Astrocyte (in vitro differentiated cells and primary cell): ENCODE measurements around the gene CDH13.

Source experiments
- EZH2 ChIP-seq: IDR thresholded peaks from 2 replicates; pipeline ENCODE4 v1.6.1; 2012; ENCODE audit warnings: mild to moderate bottlenecking, low read length, inconsistent platforms; ENCODE audit not compliant: insufficient read depth
- TF ChIP-seq, protein P1 (sequence below): IDR thresholded peaks from 2 replicates; pipeline ENCODE4 v1.5.1; 2011; ENCODE audit warnings: low read depth, mild to moderate bottlenecking, inconsistent platforms, low read length, moderate library complexity; ENCODE audit not compliant: insufficient read depth

- TF ChIP-seq, protein P1, sequence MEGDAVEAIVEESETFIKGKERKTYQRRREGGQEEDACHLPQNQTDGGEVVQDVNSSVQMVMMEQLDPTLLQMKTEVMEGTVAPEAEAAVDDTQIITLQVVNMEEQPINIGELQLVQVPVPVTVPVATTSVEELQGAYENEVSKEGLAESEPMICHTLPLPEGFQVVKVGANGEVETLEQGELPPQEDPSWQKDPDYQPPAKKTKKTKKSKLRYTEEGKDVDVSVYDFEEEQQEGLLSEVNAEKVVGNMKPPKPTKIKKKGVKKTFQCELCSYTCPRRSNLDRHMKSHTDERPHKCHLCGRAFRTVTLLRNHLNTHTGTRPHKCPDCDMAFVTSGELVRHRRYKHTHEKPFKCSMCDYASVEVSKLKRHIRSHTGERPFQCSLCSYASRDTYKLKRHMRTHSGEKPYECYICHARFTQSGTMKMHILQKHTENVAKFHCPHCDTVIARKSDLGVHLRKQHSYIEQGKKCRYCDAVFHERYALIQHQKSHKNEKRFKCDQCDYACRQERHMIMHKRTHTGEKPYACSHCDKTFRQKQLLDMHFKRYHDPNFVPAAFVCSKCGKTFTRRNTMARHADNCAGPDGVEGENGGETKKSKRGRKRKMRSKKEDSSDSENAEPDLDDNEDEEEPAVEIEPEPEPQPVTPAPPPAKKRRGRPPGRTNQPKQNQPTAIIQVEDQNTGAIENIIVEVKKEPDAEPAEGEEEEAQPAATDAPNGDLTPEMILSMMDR: no peak
- no peak for TF ChIP-seq EZH2
Measured at GRCh38 chr16:82867485-82867884, 240.7 kb downstream of the CDH13 start.
